DMS 273 (cell line): ENCODE results near the gene ENTR1.

Source experiments
- DNase-seq: peaks from one replicate; lab custom pipeline; 2025; ENCODE audit not compliant: unreplicated experiment; lab: John Stamatoyannopoulos, UW

ENTR1 gene

GRCh38 chr9:136378170-136379002, 32.0 kb downstream of the ENTR1 start:
- DNase-seq: no peak

- DNase-seq: no peak
Observed at GRCh38 chr9:136377341-136378169, 32.9 kb downstream of the ENTR1 start.

- DNase-seq: no peak
Observed at GRCh38 chr9:136376457-136376856, 34.0 kb downstream of the ENTR1 start.

GRCh38 chr9:136375096-136375495, 35.3 kb downstream of the ENTR1 start:
- no peak for DNase-seq

GRCh38 chr9:136374183-136374575, 36.2 kb downstream of the ENTR1 start:
- no peak for DNase-seq

- DNase-seq: peak; percentile 90
Observed at GRCh38 chr9:136373300-136374182, 36.9 kb downstream of the ENTR1 start, which contains the start of gene CARD9. TSS of gene CARD9 (minus strand) at chr9:136373669. CDS start at chr9:136372078, 1,591 bp downstream.

GRCh38 chr9:136372561-136373299, 37.7 kb downstream of the ENTR1 start:
- DNase-seq: peak; percentile 85

- no peak for DNase-seq
Observed at GRCh38 chr9:136372006-136372405, 38.4 kb downstream of the ENTR1 start.

- no peak for DNase-seq
Observed at GRCh38 chr9:136371533-136371880, 38.9 kb downstream of the ENTR1 start.

- no peak for DNase-seq
Observed at GRCh38 chr9:136370687-136371532, 39.5 kb downstream of the ENTR1 start.

- DNase-seq: no peak
Observed at GRCh38 chr9:136370037-136370436, 40.4 kb downstream of the ENTR1 start.

GRCh38 chr9:136368190-136368589, 42.2 kb downstream of the ENTR1 start:
- no peak for DNase-seq

- DNase-seq: no peak
Observed at GRCh38 chr9:136367296-136368145, 42.9 kb downstream of the ENTR1 start.

GRCh38 chr9:136366826-136367225, 43.6 kb downstream of the ENTR1 start:
- DNase-seq: no peak

- no peak for DNase-seq
Observed at GRCh38 chr9:136365775-136366222, 44.6 kb downstream of the ENTR1 start.

GRCh38 chr9:136364942-136365774, 45.3 kb downstream of the ENTR1 start:
- peak; percentile 94 for DNase-seq

GRCh38 chr9:136363949-136364748, 46.3 kb downstream of the ENTR1 start:
- no peak for DNase-seq
